Karpas-422 (cell line): ENCODE data around the gene DIAPH3. TPM values are rescaled to one million over a fixed set of nuclear protein-coding genes. Genes with fewer than 3 reads are reported as not detected.

Experiments used
- DNase-seq: peaks from one replicate; pipeline ENCODE4 v3.0.0-alpha.2; 2015
- H2AFZ ChIP-seq: fragments of 200-600 bp; sonication (generic); 2 replicates; pipeline ENCODE4 v1.6.1; 2014; ENCODE audit warnings: antibody characterized with exemption, low read length, mixed read lengths
- H3K27ac ChIP-seq: fragments of 200-600 bp; sonication (generic); 2 replicates; pipeline ENCODE4 v1.5.1; 2014; ENCODE audit warnings: mild to moderate bottlenecking, low read length, moderate library complexity
- H3K27me3 ChIP-seq: fragments of 200-600 bp; sonication (generic); 2 replicates; pipeline ENCODE4 v1.6.1; 2014; ENCODE audit warnings: low read length, mixed read lengths
- H3K36me3 ChIP-seq: fragments of 200-600 bp; sonication (generic); 2 replicates; pipeline ENCODE4 v1.6.1; 2014; ENCODE audit warnings: low read length, mixed read lengths; ENCODE audit not compliant: insufficient read depth
- H3K4me1 ChIP-seq: fragments of 200-600 bp; sonication (generic); 2 replicates; pipeline ENCODE4 v1.6.1; 2014; ENCODE audit warnings: mild to moderate bottlenecking, low read length, mixed read lengths
- H3K4me2 ChIP-seq: fragments of 200-600 bp; sonication (generic); 2 replicates; pipeline ENCODE4 v1.6.1; 2014; ENCODE audit warnings: low read length, low read depth, mild to moderate bottlenecking; ENCODE audit not compliant: poor library complexity, severe bottlenecking
- H3K4me3 ChIP-seq: fragments of 200-600 bp; sonication (generic); 2 replicates; pipeline ENCODE4 v1.5.1; 2014; ENCODE audit warnings: mild to moderate bottlenecking, antibody characterized with exemption, low read length, mixed read lengths
- H3K79me2 ChIP-seq: fragments of 200-600 bp; sonication (generic); 2 replicates; pipeline ENCODE4 v1.6.1; 2014; ENCODE audit warnings: mild to moderate bottlenecking, low read length, mixed read lengths
- H3K9ac ChIP-seq: fragments of 200-600 bp; sonication (generic); 2 replicates; pipeline ENCODE4 v1.6.0; 2014; ENCODE audit warnings: low read length
- H3K9me2 ChIP-seq: fragments of 200-600 bp; sonication (generic), shearing (Covaris generic); replicated peaks from 2 replicates; pipeline ENCODE4 v1.6.0; 2014; ENCODE audit warnings: mild to moderate bottlenecking, low read length, moderate library complexity; ENCODE audit not compliant: insufficient read depth
- H3K9me3 ChIP-seq: fragments of 300-700, 200-600 bp; sonication (generic); 2 replicates; pipeline ENCODE4 v1.6.1; 2014; ENCODE audit warnings: low read length, mixed read lengths
- H4K20me1 ChIP-seq: fragments of 200-600 bp; sonication (generic); 2 replicates; pipeline ENCODE4 v1.6.1; 2014; ENCODE audit warnings: mild to moderate bottlenecking, antibody characterized with exemption, low read length, low read depth; ENCODE audit not compliant: insufficient read depth
- total RNA-seq: library from RNA; depleted of rRNA; stranded (reverse); fragments of >200 nt; shearing (Covaris generic); gene quantifications from 2 replicates; pipeline ENCODE4 v1.2.3, GENCODE V29; 2014; ENCODE audit warnings: low replicate concordance

The DIAPH3 gene
- total RNA-seq, 1 experiment from 2014 or later = 10.0 TPM

GRCh38 chr13:60148918-60149317 lies 14.8 kb downstream of the DIAPH3 start:
- Histone ChIP-seq H3K79me2 (peaks cover 96% of the 10 kb centered on the region), H3K4me2 (no peak overlapping the region)

GRCh38 chr13:60147361-60147760 lies 16.4 kb downstream of the DIAPH3 start:
- H3K27ac ChIP-seq = no peak overlapping the region

More at GRCh38 chr13:60148918-60149317, 14.8 kb downstream of the DIAPH3 start:
- H3K9me3 ChIP-seq = no peaks in the 10 kb centered on the region
- no peaks in the 10 kb centered on the region for H3K27me3 ChIP-seq
- no peaks in the 10 kb centered on the region for H3K36me3 ChIP-seq
- no peak overlapping the region for H3K27ac ChIP-seq
- H3K4me3 ChIP-seq = no peak overlapping the region
- no peak for DNase-seq
- H4K20me1 ChIP-seq = no peaks in the 10 kb centered on the region
- no peak overlapping the region for H2AFZ ChIP-seq
- no peaks in the 10 kb centered on the region for H3K9me2 ChIP-seq
- no peaks in the 10 kb centered on the region; the same call in 1 of the 2 replicates for H3K4me1 ChIP-seq
- no peak overlapping the region for H3K9ac ChIP-seq

GRCh38 chr13:60146471-60146870 lies 17.3 kb downstream of the DIAPH3 start:
- Histone ChIP-seq H3K9me3 (no peaks in the 10 kb centered on the region), H3K9ac (no peak overlapping the region), H3K27me3 (no peaks in the 10 kb centered on the region), H3K27ac (no peak overlapping the region), H3K4me1 (no peaks in the 10 kb centered on the region; the same call in none of the 2 replicates), H3K36me3 (no peaks in the 10 kb centered on the region), H3K9me2 (no peaks in the 10 kb centered on the region), H3K4me2 (no peak overlapping the region), H3K79me2 (peaks cover 97% of the 10 kb centered on the region), H2AFZ (no peak overlapping the region), H4K20me1 (no peaks in the 10 kb centered on the region), H3K4me3 (no peak overlapping the region)
- no peak for DNase-seq

More at GRCh38 chr13:60147361-60147760, 16.4 kb downstream of the DIAPH3 start:
- DNase-seq = no peak
- H3K4me2 ChIP-seq = no peak overlapping the region
- H3K4me3 ChIP-seq = no peak overlapping the region
- no peak overlapping the region for H2AFZ ChIP-seq
- H3K36me3 ChIP-seq = no peaks in the 10 kb centered on the region
- no peaks in the 10 kb centered on the region for H4K20me1 ChIP-seq
- H3K4me1 ChIP-seq = no peaks in the 10 kb centered on the region; the same call in none of the 2 replicates
- peaks cover 96% of the 10 kb centered on the region for H3K79me2 ChIP-seq
- no peaks in the 10 kb centered on the region for H3K9me2 ChIP-seq
- H3K27me3 ChIP-seq = no peaks in the 10 kb centered on the region
- H3K9ac ChIP-seq = no peak overlapping the region
- no peaks in the 10 kb centered on the region for H3K9me3 ChIP-seq

DNA sequence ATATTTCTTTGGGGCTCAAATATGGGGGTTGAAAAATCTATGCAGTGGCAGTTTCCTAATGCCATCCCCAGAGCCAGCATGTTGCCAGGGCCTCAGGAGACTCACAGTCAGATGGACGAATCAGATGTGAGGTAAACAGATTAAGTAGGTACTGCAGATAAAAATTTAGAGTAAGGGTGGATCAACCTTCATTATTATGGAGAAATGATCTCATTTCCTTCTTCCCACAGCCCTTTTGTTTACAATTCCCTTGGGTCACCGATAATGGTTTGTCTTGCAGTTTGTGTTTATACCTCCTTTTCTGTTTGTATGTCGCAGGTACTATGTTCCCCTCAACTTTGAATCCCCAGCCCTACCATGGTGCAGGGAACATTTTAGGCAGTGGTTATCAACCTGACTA lies 20.0 kb downstream of the DIAPH3 start:
- Histone ChIP-seq H3K9ac (no peak overlapping the region), H3K27ac (no peak overlapping the region), H3K4me2 (no peak overlapping the region), H3K79me2 (peaks cover 100% of the 10 kb centered on the region), H3K4me1 (no peaks in the 10 kb centered on the region; the same call in 1 of the 2 replicates), H3K4me3 (no peak overlapping the region), H2AFZ (no peak overlapping the region), H3K27me3 (no peaks in the 10 kb centered on the region), H3K9me2 (no peaks in the 10 kb centered on the region), H3K36me3 (no peaks in the 10 kb centered on the region), H4K20me1 (no peaks in the 10 kb centered on the region), H3K9me3 (no peaks in the 10 kb centered on the region)
- DNase-seq = no peak

GRCh38 chr13:60139272-60139671 lies 24.5 kb downstream of the DIAPH3 start:
- Histone ChIP-seq H3K36me3 (no peaks in the 10 kb centered on the region), H3K9me3 (no peaks in the 10 kb centered on the region), H3K9ac (no peak overlapping the region), H4K20me1 (no peaks in the 10 kb centered on the region), H3K79me2 (peaks cover 94% of the 10 kb centered on the region), H3K4me3 (no peak overlapping the region), H3K4me2 (no peak overlapping the region), H2AFZ (no peak overlapping the region), H3K9me2 (no peaks in the 10 kb centered on the region), H3K27me3 (no peaks in the 10 kb centered on the region), H3K4me1 (peaks cover 7% of the 10 kb centered on the region), H3K27ac (no peak overlapping the region)
- no peak for DNase-seq

DNA sequence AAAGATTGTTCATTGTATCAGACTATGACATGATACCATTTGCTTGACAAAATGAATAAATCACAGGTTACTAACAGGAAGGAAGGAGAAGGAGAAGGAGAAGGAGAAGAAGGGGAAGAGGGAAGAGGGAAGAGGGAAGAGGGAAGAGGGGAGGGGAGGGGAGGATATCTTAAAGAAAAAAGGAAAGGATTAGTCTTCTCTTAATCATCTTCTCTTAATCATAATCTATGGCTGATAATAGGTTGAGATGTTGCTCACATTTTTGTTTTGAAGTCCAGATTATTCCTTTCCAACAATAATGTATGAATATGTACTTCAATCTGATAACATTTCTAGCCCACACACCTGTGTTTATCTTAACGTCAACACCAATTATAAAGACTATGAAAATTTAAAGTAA lies 25.1 kb downstream of the DIAPH3 start:
- Histone ChIP-seq H4K20me1 (no peaks in the 10 kb centered on the region), H3K27ac (no peak overlapping the region), H3K4me2 (no peak overlapping the region), H3K4me3 (no peak overlapping the region), H3K4me1 (peaks cover 7% of the 10 kb centered on the region), H2AFZ (no peak overlapping the region), H3K9me3 (no peaks in the 10 kb centered on the region), H3K79me2 (peaks cover 94% of the 10 kb centered on the region), H3K9ac (no peak overlapping the region), H3K27me3 (no peaks in the 10 kb centered on the region), H3K9me2 (no peaks in the 10 kb centered on the region), H3K36me3 (0 out of 2 replicates have a peak, but pooled peaks cover 5% of the 10 kb centered on the region)
- no peak for DNase-seq

GRCh38 chr13:60137911-60138560 lies 25.7 kb downstream of the DIAPH3 start:
- H3K4me3 ChIP-seq = no peak overlapping the region
- H3K27me3 ChIP-seq = no peaks in the 10 kb centered on the region
- H3K36me3 ChIP-seq = 0 out of 2 replicates have a peak, but pooled peaks cover 5% of the 10 kb centered on the region
- no peaks in the 10 kb centered on the region for H3K9me2 ChIP-seq
- peaks cover 94% of the 10 kb centered on the region for H3K79me2 ChIP-seq
- no peaks in the 10 kb centered on the region for H4K20me1 ChIP-seq
- no peak overlapping the region for H3K27ac ChIP-seq
- peak overlapping the region; percentile 74; the same call in 1 of the 2 replicates for H2AFZ ChIP-seq
- no peak for DNase-seq
- no peak overlapping the region for H3K9ac ChIP-seq
- no peaks in the 10 kb centered on the region for H3K9me3 ChIP-seq
- no peak overlapping the region for H3K4me2 ChIP-seq
- peaks cover 7% of the 10 kb centered on the region for H3K4me1 ChIP-seq

- Histone ChIP-seq H3K4me3 (no peak overlapping the region), H3K4me2 (no peak overlapping the region), H3K9me2 (no peaks in the 10 kb centered on the region), H3K27ac (no peak overlapping the region), H3K9me3 (no peaks in the 10 kb centered on the region), H3K79me2 (peaks cover 92% of the 10 kb centered on the region), H2AFZ (0 out of 2 replicates have a peak overlapping the region, but pooled peaks have one; percentile 44), H4K20me1 (no peaks in the 10 kb centered on the region), H3K27me3 (no peaks in the 10 kb centered on the region), H3K4me1 (peaks cover 7% of the 10 kb centered on the region), H3K36me3 (peaks cover 5% of the 10 kb centered on the region; the same call in 1 of the 2 replicates), H3K9ac (no peak overlapping the region)
- no peak for DNase-seq
These were observed 28.4 kb downstream of the DIAPH3 start for GRCh38 chr13:60135344-60135743.
